ENCODE data around the gene CACNA2D2. TPM values are rescaled to one million over a fixed set of nuclear protein-coding genes. Genes with fewer than 3 reads are reported as not detected.

The CACNA2D2 gene
- total and polyA plus RNA-seq, 2 of the 8 experiments (the other 6 are each of a cell fraction or from before 2014, with no cell fraction given) = 14.1 to 25.0 TPM

GRCh38 chr3:50504681-50505080 lies 1.2 kb upstream of the CACNA2D2 start (continued):
- TF ChIP-seq CTCF (IDR thresholded peaks at IDR 0.05; ENCODE audit: control extremely low read depth in 1 of 3, insufficient read depth in 1 of 3, low read depth in 1 of 3, low read length in 3 of 3) (no peak), ASH2L (IDR thresholded peaks at IDR 0.05; ENCODE audit: low read length) (no peak), POLR2AphosphoS5 (IDR thresholded peaks at IDR 0.05; ENCODE audit: low read depth, low read length) (no peak), SIRT6 (IDR thresholded peaks at IDR 0.05; ENCODE audit: low read length) (no peak), CBX5 (IDR thresholded peaks at IDR 0.05; ENCODE audit: low read depth, low read length) (no peak), EGR1 (IDR thresholded peaks at IDR 0.05; ENCODE audit: borderline replicate concordance, low read depth, low read length) (no peak), HDAC2 (IDR thresholded peaks at IDR 0.05; ENCODE audit: borderline replicate concordance in 1 of 2, low read depth in 2 of 2, low read length in 2 of 2) (no peak), TEAD4 (IDR thresholded peaks at IDR 0.05; ENCODE audit: low read depth, low read length) (no peak), SRF (IDR thresholded peaks at IDR 0.05; ENCODE audit: low read depth, low read length) (no peak), HDAC6 (IDR thresholded peaks at IDR 0.05; ENCODE audit: low read depth, low read length) (no peak), E2F6 (IDR thresholded peaks at IDR 0.05) (no peak)

Data from H1 (cell line).